ENCODE measurements around the gene DYNLL2.

DNA sequence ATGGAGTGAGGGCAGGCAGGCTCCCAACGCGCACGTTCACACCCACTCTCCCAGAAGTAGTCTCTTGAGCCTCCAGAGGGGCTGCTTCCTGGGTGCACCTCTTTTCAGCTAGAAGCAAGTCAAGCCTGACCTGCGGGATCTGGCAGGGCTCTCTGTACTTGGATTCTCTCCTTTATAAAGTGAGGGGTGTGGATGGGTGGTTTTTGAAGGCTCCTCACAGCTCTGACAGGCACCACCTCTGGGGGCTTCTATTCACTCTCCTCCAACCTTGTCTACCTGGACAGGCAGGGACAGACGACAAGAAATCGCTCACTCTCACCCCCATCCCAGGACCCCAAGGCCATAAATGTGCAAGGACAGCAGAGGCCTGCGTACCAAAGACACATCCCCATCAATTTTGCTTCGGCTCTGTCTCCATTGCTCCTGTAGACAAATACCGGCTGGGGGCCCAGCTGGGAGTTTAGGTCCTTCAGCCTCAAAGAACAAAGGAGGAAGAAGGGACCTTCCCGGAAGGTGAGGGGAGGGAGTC is 814 bp upstream of the DYNLL2 start:
- TF ChIP-seq HSF4 (CRISPR knock-in tag; IDR thresholded peaks at IDR 0.05; ENCODE audit: borderline replicate concordance) (no peak), TAF1 (IDR thresholded peaks at IDR 0.05; ENCODE audit: control insufficient read depth, extremely low read depth, insufficient read depth, low read length, severe bottlenecking) (no peak), ZFX (CRISPR knock-in tag; IDR thresholded peaks at IDR 0.05) (no peak)
